A673 (cell line): Measurements from ENCODE around the gene CXorf49.
"Not testable (repeated sequence)": the region's sequence is repeated elsewhere in the genome, so short reads cannot be mapped to it uniquely, and the experiment has no call there.

ENCODE experiments used
- EZH2 ChIP-seq: fragments of 200-600 bp; sonication (generic); IDR thresholded peaks from 2 replicates; pipeline ENCODE4 v1.6.1; 2017; ENCODE audit warnings: borderline replicate concordance, low read depth, mild to moderate bottlenecking, mixed read lengths, antibody characterized with exemption, low read length; ENCODE audit not compliant: poor library complexity, severe bottlenecking
- TF ChIP-seq, protein P1 (sequence below): fragments of 300-800, 200-600 bp; sonication (generic); conservative IDR thresholded peaks from 2 replicates; pipeline ENCODE4 v1.5.1; 2017; ENCODE audit warnings: low read depth, mild to moderate bottlenecking, antibody characterized with exemption, low read length, moderate library complexity, mixed read lengths

DNA sequence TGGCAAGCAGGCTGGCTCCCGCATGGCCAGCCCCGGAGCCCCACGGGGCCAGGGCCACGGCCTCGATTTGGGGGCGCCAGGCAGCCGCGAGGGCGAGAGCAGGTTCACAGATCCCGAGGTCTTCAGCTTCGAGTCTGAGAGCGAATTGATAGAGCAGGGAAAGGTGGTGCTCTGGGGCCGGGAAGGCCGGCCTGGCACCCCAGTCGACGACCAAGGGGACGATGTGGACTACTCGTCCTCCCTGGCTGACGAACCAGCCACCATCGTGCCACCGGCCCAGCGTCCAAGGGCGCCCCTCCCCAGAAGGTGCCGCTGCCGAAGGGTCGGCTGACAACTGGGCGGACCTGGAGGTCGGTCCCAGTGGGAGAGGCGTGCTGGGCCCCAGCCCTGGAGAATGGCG lies 1.1 kb upstream of the CXorf49 start:
- TF ChIP-seq, protein P1, sequence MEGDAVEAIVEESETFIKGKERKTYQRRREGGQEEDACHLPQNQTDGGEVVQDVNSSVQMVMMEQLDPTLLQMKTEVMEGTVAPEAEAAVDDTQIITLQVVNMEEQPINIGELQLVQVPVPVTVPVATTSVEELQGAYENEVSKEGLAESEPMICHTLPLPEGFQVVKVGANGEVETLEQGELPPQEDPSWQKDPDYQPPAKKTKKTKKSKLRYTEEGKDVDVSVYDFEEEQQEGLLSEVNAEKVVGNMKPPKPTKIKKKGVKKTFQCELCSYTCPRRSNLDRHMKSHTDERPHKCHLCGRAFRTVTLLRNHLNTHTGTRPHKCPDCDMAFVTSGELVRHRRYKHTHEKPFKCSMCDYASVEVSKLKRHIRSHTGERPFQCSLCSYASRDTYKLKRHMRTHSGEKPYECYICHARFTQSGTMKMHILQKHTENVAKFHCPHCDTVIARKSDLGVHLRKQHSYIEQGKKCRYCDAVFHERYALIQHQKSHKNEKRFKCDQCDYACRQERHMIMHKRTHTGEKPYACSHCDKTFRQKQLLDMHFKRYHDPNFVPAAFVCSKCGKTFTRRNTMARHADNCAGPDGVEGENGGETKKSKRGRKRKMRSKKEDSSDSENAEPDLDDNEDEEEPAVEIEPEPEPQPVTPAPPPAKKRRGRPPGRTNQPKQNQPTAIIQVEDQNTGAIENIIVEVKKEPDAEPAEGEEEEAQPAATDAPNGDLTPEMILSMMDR = not testable (repeated sequence)
- TF ChIP-seq EZH2 = not testable (repeated sequence)
